HG03354 (cell line): ENCODE results near the gene MOB3C.

Experiments used
- ATAC-seq: cut with Tn5 transposase; IDR thresholded peaks from one replicate; pipeline ENCODE4 v1.9.1; 2021; ENCODE audit warnings: mild to moderate bottlenecking; ENCODE audit not compliant: unreplicated experiment, poor library complexity, severe bottlenecking

Gene MOB3C

GRCh38 chr1:46642115-46642680 lies 25.6 kb upstream of the MOB3C start:
- no peak for ATAC-seq

GRCh38 chr1:46639547-46639946 lies 22.9 kb upstream of the MOB3C start:
- ATAC-seq: no peak

- no peak for ATAC-seq
Measured at GRCh38 chr1:46638921-46639320, 22.3 kb upstream of the MOB3C start.

GRCh38 chr1:46637444-46638083 lies 21.0 kb upstream of the MOB3C start:
- ATAC-seq: no peak

- ATAC-seq: no peak
Measured at GRCh38 chr1:46635205-46635604, 18.6 kb upstream of the MOB3C start.

- ATAC-seq: no peak
Measured at GRCh38 chr1:46630719-46631118, 14.1 kb upstream of the MOB3C start.

- no peak for ATAC-seq
Measured at GRCh38 chr1:46623743-46624644, 7.4 kb upstream of the MOB3C start.

GRCh38 chr1:46622344-46622743 lies 5.7 kb upstream of the MOB3C start:
- ATAC-seq: no peak

GRCh38 chr1:46621930-46622329 lies 5.3 kb upstream of the MOB3C start:
- no peak for ATAC-seq

GRCh38 chr1:46619656-46620258 lies 3.1 kb upstream of the MOB3C start:
- ATAC-seq: no peak

- no peak for ATAC-seq
Measured at GRCh38 chr1:46618754-46619415, 2.3 kb upstream of the MOB3C start.

- no peak for ATAC-seq
Measured at GRCh38 chr1:46617833-46618232, 1.2 kb upstream of the MOB3C start.

GRCh38 chr1:46617108-46617800 lies 643 bp upstream of the MOB3C start:
- ATAC-seq: no peak

- no peak for ATAC-seq
Measured at GRCh38 chr1:46615735-46616134, 876 bp downstream of the MOB3C start.

GRCh38 chr1:46615088-46615487 lies 1.5 kb downstream of the MOB3C start:
- no peak for ATAC-seq

- ATAC-seq: no peak
Measured at GRCh38 chr1:46614604-46614984, 2.0 kb downstream of the MOB3C start.

GRCh38 chr1:46613661-46614603 lies 2.7 kb downstream of the MOB3C start:
- peak; percentile 63 for ATAC-seq

GRCh38 chr1:46612937-46613660 lies 3.5 kb downstream of the MOB3C start:
- no peak for ATAC-seq
